IMR-90 (cell line): ENCODE results near the gene PEX5L. TPM values are rescaled to one million over a fixed set of nuclear protein-coding genes. Genes with fewer than 3 reads are reported as not detected.

Experiments
- ATAC-seq: fragments of 200-7000 bp; cut with Tn5 transposase; 2 replicates; pipeline ENCODE4 v1.9.1; 2020; ENCODE audit warnings: low read depth, mild to moderate bottlenecking, moderate library complexity
- BruUV-seq: library from RNA; stranded (reverse); fragments of 400-500 nt; replicated peaks from 2 replicates; lab custom pipeline; 2021; lab: Mats Ljungman, UMichigan
- CTCF ChIA-PET: fragments of 300-600 bp; formaldehyde crosslinking; extraction: SDS; loops from one replicate; lab custom pipeline; 2021; ENCODE audit warnings: antibody characterized with exemption; lab: Yijun Ruan, JAX
- POLR2A ChIA-PET: fragments of 300-600 bp; sonication (Branson Sonifier 250); formaldehyde crosslinking; loops from one replicate; lab custom pipeline; 2022; ENCODE audit warnings: antibody characterized with exemption; ENCODE audit not compliant: unreplicated experiment; lab: Charles Lee
- DNase-seq: peaks from one replicate; pipeline ENCODE4 v3.0.0; 2013
- H2AFZ ChIP-seq: replicated peaks from 2 replicates; pipeline ENCODE3; 2013; ENCODE audit warnings: low read length, mild to moderate bottlenecking; ENCODE audit not compliant: poor library complexity
- H2AK5ac ChIP-seq: 2 replicates; pipeline ENCODE4 v1.6.1; 2013; ENCODE audit warnings: low read depth, low read length, inconsistent platforms
- H2AK9ac ChIP-seq: replicated peaks from 2 replicates; pipeline ENCODE3; 2013; ENCODE audit warnings: mild to moderate bottlenecking, low read depth, low read length, moderate library complexity; ENCODE audit not compliant: poor library complexity
- H2BK120ac ChIP-seq: 2 replicates; pipeline ENCODE4 v1.6.1; 2013; ENCODE audit warnings: low read depth, low read length, inconsistent platforms
- H2BK15ac ChIP-seq: 3 replicates; pipeline ENCODE4 v1.6.1; 2013; ENCODE audit warnings: low read depth, low read length, inconsistent platforms
- H2BK20ac ChIP-seq: 2 replicates; pipeline ENCODE4 v1.6.1; 2013; ENCODE audit warnings: low read depth, mild to moderate bottlenecking, inconsistent platforms, low read length, moderate library complexity
- H2BK5ac ChIP-seq: 2 replicates; pipeline ENCODE4 v1.6.1; 2013; ENCODE audit warnings: mild to moderate bottlenecking, low read depth, low read length, inconsistent platforms; ENCODE audit not compliant: poor library complexity, severe bottlenecking
- H3K14ac ChIP-seq: replicated peaks from 2 replicates; pipeline ENCODE4 v1.6.1; 2013; ENCODE audit warnings: low read depth, low read length, inconsistent platforms
- H3K18ac ChIP-seq: 2 replicates; pipeline ENCODE4 v1.6.1; 2013; ENCODE audit warnings: low read depth, low read length, control low read depth
- H3K23ac ChIP-seq: 2 replicates; pipeline ENCODE4 v1.6.1; 2013; ENCODE audit warnings: low read depth, low read length, inconsistent platforms
- H3K27ac ChIP-seq: 2 replicates; pipeline ENCODE4 v1.5.1; 2013; ENCODE audit warnings: mild to moderate bottlenecking, control low read depth, low read length; ENCODE audit not compliant: insufficient read depth
- H3K27me3 ChIP-seq: 2 replicates; pipeline ENCODE4 v1.6.1; 2013; ENCODE audit warnings: low read length; ENCODE audit not compliant: control insufficient read depth, insufficient read depth
- H3K36me3 ChIP-seq: 2 replicates; pipeline ENCODE4 v1.6.1; 2013; ENCODE audit warnings: low read length, mixed read lengths; ENCODE audit not compliant: control insufficient read depth, insufficient read depth
- H3K4ac ChIP-seq: 2 replicates; pipeline ENCODE4 v1.6.1; 2013; ENCODE audit warnings: low read depth, low read length, inconsistent platforms
- H3K4me1 ChIP-seq: 2 replicates; pipeline ENCODE4 v1.6.1; 2013; ENCODE audit warnings: low read length, mixed read lengths; ENCODE audit not compliant: control insufficient read depth, insufficient read depth
- H3K4me2 ChIP-seq: 2 replicates; pipeline ENCODE4 v1.6.1; 2013; ENCODE audit warnings: low read depth, mild to moderate bottlenecking, control low read depth, low read length, moderate library complexity
- H3K4me3 ChIP-seq: 2 replicates; pipeline ENCODE4 v1.5.1; 2013; ENCODE audit warnings: low read depth, mild to moderate bottlenecking, control low read depth, low read length, moderate library complexity; ENCODE audit not compliant: insufficient read depth
- H3K56ac ChIP-seq: 2 replicates; pipeline ENCODE4 v1.6.1; 2013; ENCODE audit warnings: low read length, inconsistent platforms; ENCODE audit not compliant: insufficient read depth; ENCODE audit errors: extremely low read depth
- H3K79me1 ChIP-seq, 2 experiments: 2 replicates each; pipeline ENCODE4 v1.6.1; 2013; ENCODE audit warnings: low read length in 2 of 2, inconsistent platforms in 1 of 2, low read depth in 1 of 2
- H3K9ac ChIP-seq: 2 replicates; pipeline ENCODE4 v1.6.1; 2013; ENCODE audit warnings: low read depth, low read length, control low read depth
- H3K9me1 ChIP-seq: 2 replicates; pipeline ENCODE4 v1.6.1; 2013; ENCODE audit warnings: low read length, inconsistent platforms; ENCODE audit not compliant: insufficient read depth
- H3K9me3 ChIP-seq: 2 replicates; pipeline ENCODE4 v1.6.1; 2013; ENCODE audit warnings: low read length; ENCODE audit not compliant: control insufficient read depth, insufficient read depth
- H4K20me1 ChIP-seq: 2 replicates; pipeline ENCODE4 v1.6.1; 2013; ENCODE audit warnings: low read length, inconsistent platforms; ENCODE audit not compliant: insufficient read depth
- H4K5ac ChIP-seq: 2 replicates; pipeline ENCODE4 v1.6.1; 2013; ENCODE audit warnings: mild to moderate bottlenecking, low read depth, low read length, control low read depth
- H4K8ac ChIP-seq, 2 experiments: 2 replicates each; pipeline ENCODE4 v1.6.1; 2013; ENCODE audit warnings: low read depth in 2 of 2, low read length in 2 of 2, control low read depth in 1 of 2, inconsistent platforms in 1 of 2
- H4K91ac ChIP-seq: 2 replicates; pipeline ENCODE4 v1.6.1; 2013; ENCODE audit warnings: low read depth, low read length, inconsistent platforms; ENCODE audit not compliant: insufficient read depth
- BHLHE40 ChIP-seq: fragments of 150-350 bp; IDR thresholded peaks from 2 replicates; pipeline ENCODE4 v1.6.1; 2016; ENCODE audit warnings: mild to moderate bottlenecking, low read depth, low read length
- CEBPB ChIP-seq: IDR thresholded peaks from 2 replicates; pipeline ENCODE4 v1.6.1; 2012; ENCODE audit warnings: low read depth, low read length, improper control_type of control experiment
- CHD1 ChIP-seq: IDR thresholded peaks from 2 replicates; pipeline ENCODE4 v1.6.1; 2012; ENCODE audit warnings: low read depth, low read length, improper control_type of control experiment
- CTCF ChIP-seq: conservative IDR thresholded peaks from 2 replicates; pipeline ENCODE4 v1.5.1; 2012; ENCODE audit warnings: mild to moderate bottlenecking, low read depth, low read length, improper control_type of control experiment
- ELK1 ChIP-seq: fragments of 150-350 bp; IDR thresholded peaks from 2 replicates; pipeline ENCODE4 v1.6.1; 2016; ENCODE audit warnings: low read depth, mild to moderate bottlenecking, low read length, moderate library complexity, borderline replicate concordance
- FOS ChIP-seq: fragments of 150-350 bp; IDR thresholded peaks from 2 replicates; pipeline ENCODE4 v1.6.1; 2016; ENCODE audit warnings: low read depth, low read length
- MAFK ChIP-seq: IDR thresholded peaks from 2 replicates; pipeline ENCODE4 v1.6.1; 2012; ENCODE audit warnings: low read depth, low read length, improper control_type of control experiment
- MAZ ChIP-seq: IDR thresholded peaks from 2 replicates; pipeline ENCODE4 v1.6.1; 2012; ENCODE audit warnings: low read depth, mild to moderate bottlenecking, low read length, improper control_type of control experiment, moderate library complexity, borderline replicate concordance
- MXI1 ChIP-seq: IDR thresholded peaks from 2 replicates; pipeline ENCODE4 v1.6.1; 2012; ENCODE audit warnings: low read depth, mild to moderate bottlenecking, low read length, moderate library complexity, borderline replicate concordance
- NFE2L2 ChIP-seq: fragments of 150-350 bp; IDR thresholded peaks from 2 replicates; pipeline ENCODE4 v1.6.1; 2016; ENCODE audit warnings: low read depth, mild to moderate bottlenecking, low read length
- POLR2A ChIP-seq: IDR thresholded peaks from 2 replicates; pipeline ENCODE4 v1.6.1; 2012; ENCODE audit warnings: mild to moderate bottlenecking, low read depth, low read length
- RAD21 ChIP-seq: IDR thresholded peaks from 2 replicates; pipeline ENCODE4 v1.6.1; 2012; ENCODE audit warnings: low read length, improper control_type of control experiment
- RCOR1 ChIP-seq: IDR thresholded peaks from 2 replicates; pipeline ENCODE4 v1.6.1; 2012; ENCODE audit warnings: mild to moderate bottlenecking, low read length, improper control_type of control experiment; ENCODE audit not compliant: insufficient replicate concordance
- RFX5 ChIP-seq: IDR thresholded peaks from 2 replicates; pipeline ENCODE4 v1.8.0; 2012; ENCODE audit warnings: low read depth, mild to moderate bottlenecking, low read length, moderate library complexity
- SMC3 ChIP-seq: fragments of 150-350 bp; IDR thresholded peaks from 2 replicates; pipeline ENCODE4 v1.6.1; 2016; ENCODE audit warnings: low read depth, mild to moderate bottlenecking, antibody characterized with exemption, low read length, moderate library complexity
- USF2 ChIP-seq: fragments of 150-350 bp; IDR thresholded peaks from 2 replicates; pipeline ENCODE4 v1.6.1; 2017; ENCODE audit warnings: mild to moderate bottlenecking, antibody characterized with exemption, low read length, low read depth
- WGBS, 2 experiments: methylation state at CpG; one replicate each; pipeline versions ENCODE4 v1.1.5 to v1.1.7; 2013; ENCODE audit warnings: missing lambda C conversion rate in 2 of 2; ENCODE audit not compliant: insufficient read length in 1 of 2; ENCODE audit errors: extremely low coverage in 2 of 2; 5-methylcytosine and 5-hydroxymethylcytosine counted together
- dilution Hi-C: fragments of 300-500 bp; cut with HindIII; formaldehyde crosslinking; loops from one replicate; pipeline ENCODE4 v1.14.3; 2018; ENCODE audit warnings: low sequenced_read_pairs; ENCODE audit not compliant: unreplicated experiment
- in situ Hi-C: fragments of 300-500 bp; cut with MboI; formaldehyde crosslinking; loops from 3 replicates; pipeline ENCODE4 v1.14.3; 2019; ENCODE audit warnings: low sequenced_read_pairs, inconsistent platforms, mixed read lengths
- intact Hi-C: fragments of 100-400 bp; cut with micrococcal nuclease; formaldehyde crosslinking; loops from 2 replicates; pipeline ENCODE4 v1.10.0; 2022
- polyA plus RNA-seq, 3 experiments: library from polyadenylated mRNA; depleted of rRNA; stranded (reverse); fragments of >200 nt; gene quantifications; 2 replicates each; pipeline ENCODE4 v1.2.3, GENCODE V29; 2012; ENCODE audit warnings: low replicate concordance in 1 of 3
- total RNA-seq: library from RNA; depleted of rRNA; stranded (reverse); fragments of >200 nt; gene quantifications from 2 replicates; pipeline ENCODE4 v1.2.3, GENCODE V29; 2012

The PEX5L gene
- total and polyA plus RNA-seq, 2 of the 4 experiments (the other 2 are of a cell fraction): not detected

- H3K4me3 ChIP-seq: no peak overlapping the region
- POLR2A ChIA-PET: no interaction called here
- dilution Hi-C loops: no loop called here
- H2BK20ac ChIP-seq: no peak overlapping the region
- no CpG with 5 or more reads among the region's 5 CpGs for WGBS, 2 experiments
- intact Hi-C loops: no loop called here
- no peak overlapping the region for H3K9ac ChIP-seq
- no peak overlapping the region for H3K4me2 ChIP-seq
- in situ Hi-C loops: no loop called here
- no peak overlapping the region for H2AFZ ChIP-seq
- BruUV-seq: no TSS peak
- no peak overlapping the region for H3K23ac ChIP-seq
- H2BK120ac ChIP-seq: no peak overlapping the region
- H4K5ac ChIP-seq: no peak overlapping the region
- H3K27me3 ChIP-seq: no peaks in the 10 kb centered on the region
- TF ChIP-seq CHD1 (no peak), MAFK (no peak), ELK1 (no peak), CTCF (no peak), NFE2L2 (no peak), RCOR1 (no peak), USF2 (no peak), MAZ (no peak), POLR2A (no peak), MXI1 (no peak), SMC3 (no peak), CEBPB (no peak), FOS (no peak), BHLHE40 (no peak), RAD21 (no peak), RFX5 (no peak)
- H2AK5ac ChIP-seq: no peak overlapping the region
- H3K4ac ChIP-seq: no peak overlapping the region
- no peak overlapping the region for H3K56ac ChIP-seq
- H3K79me1 ChIP-seq: no peaks in the 10 kb centered on the region
- no peak overlapping the region for H4K91ac ChIP-seq
- ATAC-seq (no peak), DNase-seq (no peak)
- H2AK9ac ChIP-seq: no peak overlapping the region
- no peaks in the 10 kb centered on the region for H3K4me1 ChIP-seq
- no peak overlapping the region for H3K14ac ChIP-seq
- H3K18ac ChIP-seq: no peak overlapping the region
- no peak overlapping the region for H4K8ac ChIP-seq
- H3K27ac ChIP-seq: no peak overlapping the region
- CTCF ChIA-PET: interaction anchor here (0.6 kb wide), 1 partner anchor 466 kb away, joined by 8 read pairs; no protein-coding TSS in a partner anchor
- no peaks in the 10 kb centered on the region for H3K36me3 ChIP-seq
- no peaks in the 10 kb centered on the region for H3K9me1 ChIP-seq
- H2BK15ac ChIP-seq: no peak overlapping the region
- H3K9me3 ChIP-seq: no peaks in the 10 kb centered on the region
- H2BK5ac ChIP-seq: no peak overlapping the region
- no peaks in the 10 kb centered on the region for H4K20me1 ChIP-seq
Measured at GRCh38 chr3:179955286-179955685, 81.5 kb downstream of the PEX5L start.
